ENCODE data around the gene SUPT7L.

The SUPT7L gene

DNA sequence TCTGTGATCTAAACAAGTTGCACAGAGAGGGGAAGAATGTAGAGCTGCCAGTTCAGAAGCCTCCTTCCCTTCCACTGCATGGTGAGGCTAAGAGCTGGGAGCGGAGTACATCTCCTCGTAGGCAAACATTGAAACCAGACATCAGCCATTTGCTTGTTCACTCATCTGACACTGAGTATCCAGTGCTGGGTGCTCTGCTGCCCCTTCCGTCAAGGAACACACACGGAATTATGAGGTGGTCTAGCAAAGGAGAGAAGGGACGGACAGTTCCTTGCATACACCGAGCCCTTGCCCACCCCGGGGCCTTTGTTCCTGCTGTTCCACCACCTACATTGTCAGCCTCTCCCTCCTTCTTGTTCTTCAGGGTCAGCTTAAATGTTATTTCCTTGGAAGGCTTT is 44.8 kb upstream of the SUPT7L start:
- no peaks in the 10 kb centered on the region for H4K20me1 ChIP-seq (ENCODE audit: insufficient read depth, low read length)
- H3K4me3 ChIP-seq (ENCODE audit: low read length): no peak overlapping the region
- TF ChIP-seq, protein P1, sequence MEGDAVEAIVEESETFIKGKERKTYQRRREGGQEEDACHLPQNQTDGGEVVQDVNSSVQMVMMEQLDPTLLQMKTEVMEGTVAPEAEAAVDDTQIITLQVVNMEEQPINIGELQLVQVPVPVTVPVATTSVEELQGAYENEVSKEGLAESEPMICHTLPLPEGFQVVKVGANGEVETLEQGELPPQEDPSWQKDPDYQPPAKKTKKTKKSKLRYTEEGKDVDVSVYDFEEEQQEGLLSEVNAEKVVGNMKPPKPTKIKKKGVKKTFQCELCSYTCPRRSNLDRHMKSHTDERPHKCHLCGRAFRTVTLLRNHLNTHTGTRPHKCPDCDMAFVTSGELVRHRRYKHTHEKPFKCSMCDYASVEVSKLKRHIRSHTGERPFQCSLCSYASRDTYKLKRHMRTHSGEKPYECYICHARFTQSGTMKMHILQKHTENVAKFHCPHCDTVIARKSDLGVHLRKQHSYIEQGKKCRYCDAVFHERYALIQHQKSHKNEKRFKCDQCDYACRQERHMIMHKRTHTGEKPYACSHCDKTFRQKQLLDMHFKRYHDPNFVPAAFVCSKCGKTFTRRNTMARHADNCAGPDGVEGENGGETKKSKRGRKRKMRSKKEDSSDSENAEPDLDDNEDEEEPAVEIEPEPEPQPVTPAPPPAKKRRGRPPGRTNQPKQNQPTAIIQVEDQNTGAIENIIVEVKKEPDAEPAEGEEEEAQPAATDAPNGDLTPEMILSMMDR (IDR thresholded peaks at IDR 0.05; ENCODE audit: low read depth, low read length): no peak
- TF ChIP-seq EZH2phosphoT487 (IDR thresholded peaks at IDR 0.05; ENCODE audit: low read depth): no peak
- H3K79me2 ChIP-seq (ENCODE audit: low read length): no peaks in the 10 kb centered on the region
- no peak overlapping the region for H2AFZ ChIP-seq (ENCODE audit: low read depth, low read length)
- no peaks in the 10 kb centered on the region for H3K9me3 ChIP-seq (ENCODE audit: insufficient read depth, low read length)
- no peaks in the 10 kb centered on the region for H3K36me3 ChIP-seq (replicated peaks; ENCODE audit: low read depth, low read length)
- no peak overlapping the region for H3K9ac ChIP-seq (ENCODE audit: low read length)
- H3K4me2 ChIP-seq (ENCODE audit: low read length): no peak overlapping the region
- no peaks in the 10 kb centered on the region for H3K4me1 ChIP-seq (ENCODE audit: low read length)
- no peak overlapping the region for H3K27ac ChIP-seq (ENCODE audit: low read length)
- peaks cover 10% of the 10 kb centered on the region; the same call in 1 of the 2 replicates for H3K27me3 ChIP-seq (ENCODE audit: low read depth, low read length)

DNA sequence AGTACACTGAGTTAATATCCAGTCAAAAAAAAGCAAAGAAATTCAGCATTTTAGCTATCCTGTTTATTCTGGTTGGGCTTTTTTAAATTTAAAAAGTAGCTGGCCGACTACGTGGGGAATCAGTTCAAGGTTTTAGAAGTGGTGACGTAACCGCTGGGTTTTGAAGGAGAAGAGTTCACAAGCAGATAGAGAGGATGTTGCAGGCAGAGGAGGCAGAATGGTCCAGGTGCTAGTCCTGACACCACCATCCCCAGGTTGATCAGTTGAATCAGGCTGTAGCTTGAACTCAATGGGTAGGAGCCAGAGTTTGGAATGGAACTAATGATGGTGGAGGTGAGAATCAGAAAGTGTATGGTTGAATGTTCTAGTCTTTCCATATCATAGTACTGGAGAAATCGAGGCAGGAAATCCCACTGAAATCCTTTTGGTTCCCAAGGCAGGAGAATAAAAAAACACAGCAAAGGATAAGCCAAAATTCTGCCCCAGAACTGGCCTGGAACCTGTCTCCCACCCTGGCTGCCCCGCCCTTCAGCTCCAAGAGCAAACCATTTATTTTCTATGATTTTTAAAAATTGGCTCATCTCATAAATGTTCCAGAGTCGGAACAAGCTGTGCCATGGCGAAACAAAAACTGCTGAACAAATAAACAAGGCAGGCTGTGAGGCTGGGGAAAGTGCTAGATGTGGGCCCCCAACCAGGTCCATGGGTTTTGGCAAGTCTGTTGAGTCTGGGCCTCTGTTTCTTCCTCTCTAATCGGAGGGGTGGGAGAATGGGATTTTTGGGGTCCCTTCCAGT is 44.2 kb upstream of the SUPT7L start:
- Histone ChIP-seq H3K9ac (ENCODE audit: low read length) (no peak overlapping the region), H3K4me3 (ENCODE audit: low read length) (no peak overlapping the region), H3K4me2 (ENCODE audit: low read length) (no peak overlapping the region), H3K36me3 (replicated peaks; ENCODE audit: low read depth, low read length) (no peaks in the 10 kb centered on the region), H3K9me3 (ENCODE audit: insufficient read depth, low read length) (no peaks in the 10 kb centered on the region), H2AFZ (ENCODE audit: low read depth, low read length) (no peak overlapping the region), H3K4me1 (ENCODE audit: low read length) (no peaks in the 10 kb centered on the region), H3K79me2 (ENCODE audit: low read length) (no peaks in the 10 kb centered on the region), H4K20me1 (ENCODE audit: insufficient read depth, low read length) (no peaks in the 10 kb centered on the region), H3K27me3 (ENCODE audit: low read depth, low read length) (peaks cover 10% of the 10 kb centered on the region; the same call in 1 of the 2 replicates), H3K27ac (ENCODE audit: low read length) (no peak overlapping the region)
- TF ChIP-seq, protein P1 (IDR thresholded peaks at IDR 0.05; ENCODE audit: low read depth, low read length): no peak
- TF ChIP-seq EZH2phosphoT487 (IDR thresholded peaks at IDR 0.05; ENCODE audit: low read depth): no peak

DNA sequence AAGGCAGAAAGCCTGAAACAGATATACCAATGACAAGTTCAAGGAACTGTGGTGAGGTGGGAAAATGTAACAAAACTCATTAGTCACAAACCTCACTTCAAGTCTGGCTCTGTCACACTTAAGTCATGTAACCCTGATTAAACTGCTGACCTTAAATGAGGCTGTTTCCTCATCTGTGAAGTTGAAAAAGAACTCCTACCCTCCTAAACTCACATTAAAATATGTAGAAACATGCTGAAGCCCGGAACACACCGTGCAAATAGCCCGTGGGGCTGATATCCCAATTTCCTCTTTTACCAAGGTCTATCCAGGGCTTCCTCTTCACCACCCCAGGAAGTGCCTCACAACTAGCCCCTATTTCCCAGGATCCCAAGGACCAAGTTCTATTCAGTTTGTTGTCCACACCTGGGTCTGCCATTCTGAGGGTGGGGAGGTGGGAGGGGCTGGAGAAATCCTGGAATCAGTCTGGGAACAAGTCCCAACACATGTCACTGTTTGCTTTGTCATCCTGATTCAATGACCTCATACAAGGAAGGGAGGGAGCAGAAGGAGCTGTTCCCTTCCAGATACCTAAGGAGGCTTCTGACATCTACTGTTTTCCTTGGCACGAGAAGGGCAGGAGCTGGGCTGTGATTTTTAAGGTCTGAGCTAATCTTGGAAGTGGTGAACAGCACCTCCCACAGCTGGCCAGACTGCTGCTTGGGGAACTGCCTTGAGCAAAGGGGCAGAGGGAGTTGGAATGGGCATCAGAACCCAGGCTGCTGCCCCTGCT is 42.6 kb upstream of the SUPT7L start:
- Histone ChIP-seq H3K9ac (ENCODE audit: low read length) (no peak overlapping the region), H3K4me3 (ENCODE audit: low read length) (no peak overlapping the region), H2AFZ (ENCODE audit: low read depth, low read length) (no peak overlapping the region)

More for the DNA sequence above, 42.6 kb upstream of the SUPT7L start:
- Histone ChIP-seq H3K27me3 (ENCODE audit: low read depth, low read length) (0 out of 2 replicates have a peak, but pooled peaks cover 5% of the 10 kb centered on the region), H3K27ac (ENCODE audit: low read length) (no peak overlapping the region), H3K9me3 (ENCODE audit: insufficient read depth, low read length) (no peaks in the 10 kb centered on the region), H3K4me2 (ENCODE audit: low read length) (no peak overlapping the region), H3K4me1 (ENCODE audit: low read length) (no peaks in the 10 kb centered on the region), H3K36me3 (replicated peaks; ENCODE audit: low read depth, low read length) (no peaks in the 10 kb centered on the region), H4K20me1 (ENCODE audit: insufficient read depth, low read length) (no peaks in the 10 kb centered on the region), H3K79me2 (ENCODE audit: low read length) (no peaks in the 10 kb centered on the region)
- TF ChIP-seq, protein P1 (IDR thresholded peaks at IDR 0.05; ENCODE audit: low read depth, low read length): no peak
- TF ChIP-seq EZH2phosphoT487 (IDR thresholded peaks at IDR 0.05; ENCODE audit: low read depth): no peak
